KMS-11 (cell line): Measurements from ENCODE around the gene C9orf78.
A peak's percentile ranks its signal among the peaks of the same experiment; 100 is the strongest.

ENCODE experiments used
- H2AFZ ChIP-seq: fragments of 200-600 bp; sonication (generic); 2 replicates; pipeline ENCODE4 v1.6.1; 2016; ENCODE audit warnings: antibody characterized with exemption, mixed run types, low read depth
- H3K27ac ChIP-seq: fragments of 200-600 bp; sonication (generic); 2 replicates; pipeline ENCODE4 v1.6.1; 2016; ENCODE audit warnings: mild to moderate bottlenecking, mixed run types
- H3K27me3 ChIP-seq: fragments of 200-600 bp; sonication (generic); 2 replicates; pipeline ENCODE4 v1.6.1; 2017; ENCODE audit warnings: mild to moderate bottlenecking, low read depth, mixed run types, moderate library complexity; ENCODE audit not compliant: insufficient read depth
- H3K36me3 ChIP-seq: fragments of 200-600 bp; sonication (generic); 2 replicates; pipeline ENCODE4 v1.6.1; 2017; ENCODE audit warnings: mild to moderate bottlenecking, mixed run types; ENCODE audit not compliant: insufficient read depth
- H3K4me1 ChIP-seq: fragments of 200-600 bp; sonication (generic); 2 replicates; pipeline ENCODE4 v1.6.1; 2016; ENCODE audit warnings: mild to moderate bottlenecking, low read depth, mixed run types; ENCODE audit not compliant: poor library complexity, severe bottlenecking
- H3K4me2 ChIP-seq: fragments of 200-600 bp; sonication (generic); 2 replicates; pipeline ENCODE4 v1.7.0; 2016; ENCODE audit warnings: mild to moderate bottlenecking, mixed run types
- H3K4me3 ChIP-seq: fragments of 200-600 bp; sonication (generic); IDR thresholded peaks from 2 replicates; pipeline ENCODE4 v1.6.1; 2017; ENCODE audit warnings: low read depth, low read length, mixed read lengths; ENCODE audit not compliant: insufficient read depth
- H3K79me2 ChIP-seq: fragments of 200-600 bp; sonication (generic); 2 replicates; pipeline ENCODE4 v1.6.1; 2016; ENCODE audit warnings: low read depth, mixed run types; ENCODE audit not compliant: insufficient read depth
- H3K9ac ChIP-seq: fragments of 200-600 bp; sonication (generic); 2 replicates; pipeline ENCODE4 v1.6.1; 2016; ENCODE audit warnings: mild to moderate bottlenecking, mixed run types
- H4K20me1 ChIP-seq: fragments of 200-600 bp; sonication (generic); 2 replicates; pipeline ENCODE4 v1.6.1; 2016; ENCODE audit warnings: mild to moderate bottlenecking, mixed run types; ENCODE audit not compliant: insufficient read depth
- TF ChIP-seq, protein P1 (sequence below): fragments of 200-600 bp; sonication (generic); conservative IDR thresholded peaks from 2 replicates; pipeline ENCODE4 v1.6.1; 2017; ENCODE audit warnings: low read depth, mild to moderate bottlenecking, antibody characterized with exemption, low read length, moderate library complexity, mixed read lengths

The C9orf78 gene

DNA sequence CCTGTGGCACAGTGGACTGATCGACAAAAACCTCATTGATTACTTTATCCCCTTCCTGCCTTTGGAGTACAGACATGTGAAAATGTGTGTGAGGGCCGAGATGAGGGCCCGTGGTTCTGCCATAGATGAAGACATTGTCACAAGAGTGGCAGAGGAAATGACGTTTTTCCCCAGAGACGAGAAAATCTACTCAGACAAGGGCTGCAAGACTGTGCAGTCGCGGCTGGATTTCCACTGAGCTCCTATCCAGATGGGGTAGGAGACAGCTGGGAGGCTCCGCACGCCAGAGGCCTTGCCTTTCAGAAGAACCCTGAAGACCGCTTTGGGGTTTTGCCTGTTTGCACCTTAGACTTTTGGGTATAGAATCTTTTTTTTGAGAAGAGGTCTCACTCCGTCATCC is 25.7 kb downstream of the C9orf78 start:
- TF ChIP-seq, protein P1, sequence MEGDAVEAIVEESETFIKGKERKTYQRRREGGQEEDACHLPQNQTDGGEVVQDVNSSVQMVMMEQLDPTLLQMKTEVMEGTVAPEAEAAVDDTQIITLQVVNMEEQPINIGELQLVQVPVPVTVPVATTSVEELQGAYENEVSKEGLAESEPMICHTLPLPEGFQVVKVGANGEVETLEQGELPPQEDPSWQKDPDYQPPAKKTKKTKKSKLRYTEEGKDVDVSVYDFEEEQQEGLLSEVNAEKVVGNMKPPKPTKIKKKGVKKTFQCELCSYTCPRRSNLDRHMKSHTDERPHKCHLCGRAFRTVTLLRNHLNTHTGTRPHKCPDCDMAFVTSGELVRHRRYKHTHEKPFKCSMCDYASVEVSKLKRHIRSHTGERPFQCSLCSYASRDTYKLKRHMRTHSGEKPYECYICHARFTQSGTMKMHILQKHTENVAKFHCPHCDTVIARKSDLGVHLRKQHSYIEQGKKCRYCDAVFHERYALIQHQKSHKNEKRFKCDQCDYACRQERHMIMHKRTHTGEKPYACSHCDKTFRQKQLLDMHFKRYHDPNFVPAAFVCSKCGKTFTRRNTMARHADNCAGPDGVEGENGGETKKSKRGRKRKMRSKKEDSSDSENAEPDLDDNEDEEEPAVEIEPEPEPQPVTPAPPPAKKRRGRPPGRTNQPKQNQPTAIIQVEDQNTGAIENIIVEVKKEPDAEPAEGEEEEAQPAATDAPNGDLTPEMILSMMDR: no peak
- no peak overlapping the region for H3K4me2 ChIP-seq
- no peaks in the 10 kb centered on the region for H4K20me1 ChIP-seq
- no peak overlapping the region for H3K4me3 ChIP-seq
- peaks cover 1% of the 10 kb centered on the region for H3K4me1 ChIP-seq
- H3K27ac ChIP-seq: no peak overlapping the region
- no peaks in the 10 kb centered on the region for H3K36me3 ChIP-seq
- H2AFZ ChIP-seq: no peak overlapping the region
- no peaks in the 10 kb centered on the region for H3K27me3 ChIP-seq
- no peak overlapping the region for H3K9ac ChIP-seq
- H3K79me2 ChIP-seq: no peaks in the 10 kb centered on the region

DNA sequence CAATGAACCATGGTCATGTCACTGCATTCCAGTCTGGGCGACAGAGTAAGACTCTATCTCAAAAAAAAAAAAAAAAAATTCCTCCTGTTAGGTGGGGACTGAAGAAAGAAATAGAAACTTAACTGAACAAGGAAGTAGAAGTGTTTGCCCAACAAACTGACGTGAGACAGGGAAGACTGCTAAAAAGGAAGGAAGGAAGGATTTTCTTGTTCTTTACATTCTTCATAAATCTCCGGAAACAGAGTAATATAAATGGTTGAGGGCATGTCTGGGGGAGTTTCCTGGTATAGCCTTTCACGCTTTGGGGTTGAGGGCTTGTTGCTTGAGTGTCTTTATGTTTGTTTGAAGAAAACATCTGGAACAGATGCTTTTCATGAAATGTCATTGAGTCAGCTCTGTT is 29.0 kb downstream of the C9orf78 start:
- TF ChIP-seq, protein P1: no peak
- H3K27ac ChIP-seq: no peak overlapping the region
- H3K4me1 ChIP-seq: peaks cover 7% of the 10 kb centered on the region
- no peak overlapping the region for H3K4me3 ChIP-seq
- H4K20me1 ChIP-seq: no peaks in the 10 kb centered on the region
- H3K4me2 ChIP-seq: no peak overlapping the region
- H2AFZ ChIP-seq: no peak overlapping the region
- H3K79me2 ChIP-seq: no peaks in the 10 kb centered on the region
- H3K36me3 ChIP-seq: no peaks in the 10 kb centered on the region
- H3K9ac ChIP-seq: no peak overlapping the region
- no peaks in the 10 kb centered on the region for H3K27me3 ChIP-seq

DNA sequence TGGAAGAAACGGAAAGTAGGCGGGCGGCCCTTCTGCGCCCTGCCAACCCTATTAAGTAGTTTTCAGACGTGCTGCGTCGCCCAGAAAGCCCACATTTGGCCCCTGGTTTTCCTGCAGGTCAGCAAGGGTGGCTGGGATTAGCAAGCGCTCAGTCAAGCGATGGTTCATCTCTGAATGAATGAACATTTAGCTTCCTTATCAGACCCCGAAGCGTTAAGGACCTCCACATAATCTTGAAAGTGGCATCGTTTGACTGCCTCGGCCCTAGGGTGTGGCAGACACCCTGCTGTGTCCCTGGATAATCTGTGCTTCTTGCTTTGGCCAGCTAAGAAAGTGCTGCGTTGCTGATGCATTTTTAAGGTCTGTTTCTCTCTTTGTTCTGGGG is 31.4 kb downstream of the C9orf78 start:
- Histone ChIP-seq H3K9ac (peak overlapping the region; percentile 45), H4K20me1 (no peaks in the 10 kb centered on the region), H3K27ac (peak overlapping the region; percentile 29; the same call in 1 of the 2 replicates), H2AFZ (peak overlapping the region; percentile 79), H3K36me3 (no peaks in the 10 kb centered on the region), H3K4me2 (peak overlapping the region; percentile 68), H3K4me1 (peaks cover 7% of the 10 kb centered on the region), H3K79me2 (no peaks in the 10 kb centered on the region), H3K27me3 (no peaks in the 10 kb centered on the region), H3K4me3 (no peak overlapping the region)
- TF ChIP-seq, protein P1: no peak

DNA sequence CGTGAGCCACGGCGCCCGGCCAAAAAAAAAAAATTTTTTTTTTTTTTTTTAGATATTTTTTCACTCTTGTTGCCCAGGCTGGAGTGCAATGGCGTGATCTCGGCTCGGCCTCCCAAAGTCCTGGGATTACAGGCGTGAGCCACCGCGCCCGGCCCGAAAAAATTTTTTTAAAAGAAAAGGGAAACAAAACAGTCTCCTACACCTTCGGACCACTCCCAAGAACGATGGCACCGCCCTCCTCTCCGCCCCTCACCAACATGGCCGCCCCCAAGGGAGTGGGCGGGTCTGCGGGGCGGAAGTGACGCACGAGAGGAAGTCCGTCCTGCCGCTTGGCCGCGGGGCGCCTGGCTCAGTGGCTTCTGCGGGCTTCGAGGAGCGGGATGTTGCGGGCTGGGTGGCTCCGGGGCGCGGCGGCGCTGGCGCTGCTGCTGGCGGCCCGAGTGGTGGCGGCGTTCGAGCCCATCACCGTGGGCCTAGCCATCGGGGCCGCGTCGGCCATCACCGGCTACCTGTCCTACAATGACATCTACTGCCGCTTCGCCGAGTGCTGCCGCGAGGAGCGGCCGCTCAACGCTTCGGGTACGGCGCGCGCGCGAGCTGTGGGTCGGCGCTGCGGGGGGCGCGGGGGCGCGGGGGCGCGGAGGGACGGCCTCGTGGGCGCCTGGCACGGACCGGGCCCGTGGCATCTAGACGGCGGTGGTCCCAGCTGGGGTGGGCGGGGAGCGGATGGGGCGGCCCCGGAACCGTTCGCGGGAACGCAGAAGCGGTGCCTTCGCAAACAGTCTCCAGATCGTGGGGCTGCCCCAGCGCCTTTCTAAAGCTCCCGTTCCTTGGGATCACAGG is 32.0 kb downstream of the C9orf78 start, which contains the start of gene TOR1B:
Gene TOR1B, plus strand, starts transcription at position 352 of the 843 bp plus-strand sequence. Its CDS starts 29 bp downstream, at position 381.
- H3K9ac ChIP-seq: peak within 1 kb of the TSS; percentile 45
- TF ChIP-seq, protein P1: no peak
- peak within 1 kb of the TSS; percentile 29; the same call in 1 of the 2 replicates for H3K27ac ChIP-seq

More for the DNA sequence above, 32.0 kb downstream of the C9orf78 start, which contains the start of gene TOR1B:
- Histone ChIP-seq H3K4me1 (peaks cover 7% of the 10 kb centered on the region), H3K4me3 (no peak within 1 kb of the TSS), H3K27me3 (no peaks in the 10 kb centered on the region), H4K20me1 (no peaks in the 10 kb centered on the region), H3K36me3 (no peaks in the 10 kb centered on the region), H3K79me2 (no peaks in the 10 kb centered on the region), H2AFZ (peak within 1 kb of the TSS; percentile 79), H3K4me2 (peak within 1 kb of the TSS; percentile 68)
